A549 (cell line): ENCODE data around the gene CXADR.

ENCODE experiments used
- EP300 ChIP-seq, 2 experiments: fragments of >200 bp; sonication (Bioruptor Twin); formaldehyde crosslinking; IDR thresholded peaks; 2 replicates in 1 of 2; 3 replicates in 1 of 2; pipeline ENCODE4 v1.6.1; 2016 to 2017
- POLR2A ChIP-seq: IDR thresholded peaks from 2 replicates; pipeline ENCODE4 v1.6.1; 2012; ENCODE audit warnings: mild to moderate bottlenecking, low read length
- RCOR1 ChIP-seq: fragments of 150-350 bp; IDR thresholded peaks from 2 replicates; pipeline ENCODE4 v1.6.1; 2014; ENCODE audit warnings: antibody characterized with exemption, low read length, low read depth
- TF ChIP-seq, protein P1 (sequence below): fragments of >200 bp; sonication (Bioruptor Twin); formaldehyde crosslinking; IDR thresholded peaks from 3 replicates; pipeline ENCODE4 v1.5.1; 2016
- TF ChIP-seq, protein P2 (sequence below): fragments of 450-650 bp; IDR thresholded peaks from 2 replicates; pipeline ENCODE4 v1.6.1; 2014; ENCODE audit warnings: antibody characterized with exemption
- TF ChIP-seq, protein P3 (sequence below): IDR thresholded peaks from 2 replicates; pipeline ENCODE4 v1.6.1; 2012

DNA sequence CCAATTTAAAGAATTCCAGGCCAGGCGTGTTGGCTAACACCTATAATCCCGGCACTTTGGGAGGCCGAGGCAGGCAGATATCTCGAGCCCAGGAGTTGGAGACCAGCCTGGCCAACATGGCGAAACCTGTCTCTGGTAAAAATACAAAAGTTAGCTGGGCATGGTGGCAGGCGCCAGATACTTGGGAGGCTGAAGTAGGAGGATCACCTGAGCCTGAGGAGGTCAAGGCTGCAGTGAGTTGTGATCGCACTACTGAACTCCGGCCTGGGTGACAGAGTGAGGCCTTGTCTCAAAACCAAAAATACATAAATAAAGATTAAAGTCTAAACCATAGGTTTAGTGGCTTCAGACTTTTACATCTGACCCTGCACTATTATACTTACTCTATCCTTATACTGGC is 67.5 kb downstream of the CXADR start:
- TF ChIP-seq, protein P1, sequence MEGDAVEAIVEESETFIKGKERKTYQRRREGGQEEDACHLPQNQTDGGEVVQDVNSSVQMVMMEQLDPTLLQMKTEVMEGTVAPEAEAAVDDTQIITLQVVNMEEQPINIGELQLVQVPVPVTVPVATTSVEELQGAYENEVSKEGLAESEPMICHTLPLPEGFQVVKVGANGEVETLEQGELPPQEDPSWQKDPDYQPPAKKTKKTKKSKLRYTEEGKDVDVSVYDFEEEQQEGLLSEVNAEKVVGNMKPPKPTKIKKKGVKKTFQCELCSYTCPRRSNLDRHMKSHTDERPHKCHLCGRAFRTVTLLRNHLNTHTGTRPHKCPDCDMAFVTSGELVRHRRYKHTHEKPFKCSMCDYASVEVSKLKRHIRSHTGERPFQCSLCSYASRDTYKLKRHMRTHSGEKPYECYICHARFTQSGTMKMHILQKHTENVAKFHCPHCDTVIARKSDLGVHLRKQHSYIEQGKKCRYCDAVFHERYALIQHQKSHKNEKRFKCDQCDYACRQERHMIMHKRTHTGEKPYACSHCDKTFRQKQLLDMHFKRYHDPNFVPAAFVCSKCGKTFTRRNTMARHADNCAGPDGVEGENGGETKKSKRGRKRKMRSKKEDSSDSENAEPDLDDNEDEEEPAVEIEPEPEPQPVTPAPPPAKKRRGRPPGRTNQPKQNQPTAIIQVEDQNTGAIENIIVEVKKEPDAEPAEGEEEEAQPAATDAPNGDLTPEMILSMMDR = no peak
- TF ChIP-seq, protein P2, sequence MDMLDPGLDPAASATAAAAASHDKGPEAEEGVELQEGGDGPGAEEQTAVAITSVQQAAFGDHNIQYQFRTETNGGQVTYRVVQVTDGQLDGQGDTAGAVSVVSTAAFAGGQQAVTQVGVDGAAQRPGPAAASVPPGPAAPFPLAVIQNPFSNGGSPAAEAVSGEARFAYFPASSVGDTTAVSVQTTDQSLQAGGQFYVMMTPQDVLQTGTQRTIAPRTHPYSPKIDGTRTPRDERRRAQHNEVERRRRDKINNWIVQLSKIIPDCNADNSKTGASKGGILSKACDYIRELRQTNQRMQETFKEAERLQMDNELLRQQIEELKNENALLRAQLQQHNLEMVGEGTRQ = no peak
- no peak for TF ChIP-seq EP300 (IDR thresholded peaks at IDR 0.05)
- TF ChIP-seq, protein P3, sequence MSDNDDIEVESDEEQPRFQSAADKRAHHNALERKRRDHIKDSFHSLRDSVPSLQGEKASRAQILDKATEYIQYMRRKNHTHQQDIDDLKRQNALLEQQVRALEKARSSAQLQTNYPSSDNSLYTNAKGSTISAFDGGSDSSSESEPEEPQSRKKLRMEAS = no peak
- no peak for TF ChIP-seq POLR2A
- no peak for TF ChIP-seq RCOR1
